ENCODE data around the gene FBXW11.
"Not testable (repeated sequence)": the region's sequence is repeated elsewhere in the genome, so short reads cannot be mapped to it uniquely, and the experiment has no call there.

GRCh38 chr5:172020110-172020786, 13.8 kb upstream of the FBXW11 start:
- not testable (repeated sequence) for TF ChIP-seq SREBF2 (IDR thresholded peaks at IDR 0.05; ENCODE audit: low read length); GABPA (IDR thresholded peaks at IDR 0.05; ENCODE audit: low read depth); EP300 (IDR thresholded peaks at IDR 0.05; ENCODE audit: borderline replicate concordance in 1 of 2, control insufficient read depth in 1 of 2, low read depth in 2 of 2, low read length in 2 of 2); EGR1 (IDR thresholded peaks at IDR 0.05; ENCODE audit: borderline replicate concordance in 1 of 2, low read depth in 2 of 2, low read length in 2 of 2); NR2F1 (conservative IDR thresholded peaks at IDR 0.05); ZNF622 (IDR thresholded peaks at IDR 0.05); STAT3 (IDR thresholded peaks at IDR 0.05; ENCODE audit: low read depth, low read length); ZNF24 (IDR thresholded peaks at IDR 0.05)
- TF ChIP-seq, protein P1, sequence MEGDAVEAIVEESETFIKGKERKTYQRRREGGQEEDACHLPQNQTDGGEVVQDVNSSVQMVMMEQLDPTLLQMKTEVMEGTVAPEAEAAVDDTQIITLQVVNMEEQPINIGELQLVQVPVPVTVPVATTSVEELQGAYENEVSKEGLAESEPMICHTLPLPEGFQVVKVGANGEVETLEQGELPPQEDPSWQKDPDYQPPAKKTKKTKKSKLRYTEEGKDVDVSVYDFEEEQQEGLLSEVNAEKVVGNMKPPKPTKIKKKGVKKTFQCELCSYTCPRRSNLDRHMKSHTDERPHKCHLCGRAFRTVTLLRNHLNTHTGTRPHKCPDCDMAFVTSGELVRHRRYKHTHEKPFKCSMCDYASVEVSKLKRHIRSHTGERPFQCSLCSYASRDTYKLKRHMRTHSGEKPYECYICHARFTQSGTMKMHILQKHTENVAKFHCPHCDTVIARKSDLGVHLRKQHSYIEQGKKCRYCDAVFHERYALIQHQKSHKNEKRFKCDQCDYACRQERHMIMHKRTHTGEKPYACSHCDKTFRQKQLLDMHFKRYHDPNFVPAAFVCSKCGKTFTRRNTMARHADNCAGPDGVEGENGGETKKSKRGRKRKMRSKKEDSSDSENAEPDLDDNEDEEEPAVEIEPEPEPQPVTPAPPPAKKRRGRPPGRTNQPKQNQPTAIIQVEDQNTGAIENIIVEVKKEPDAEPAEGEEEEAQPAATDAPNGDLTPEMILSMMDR (IDR thresholded peaks at IDR 0.05 in 2 of 3, conservative IDR thresholded peaks at IDR 0.05 in 1 of 3; ENCODE audit: control insufficient read depth in 2 of 3, extremely low read depth in 1 of 3, insufficient read depth in 1 of 3, low read depth in 3 of 3, low read length in 3 of 3): not testable (repeated sequence)
